Natural killer cell treated with Interleukin-12 subunit alpha and Interleukin-12 subunit beta and Interleukin-15 and Interleukin-18, amount 100 ng/mL, for 72 hours (primary cell): ENCODE measurements around the gene BICDL2. TPM values are rescaled to one million over a fixed set of nuclear protein-coding genes. Genes with fewer than 3 reads are reported as not detected.
"Not testable (repeated sequence)": the region's sequence is repeated elsewhere in the genome, so short reads cannot be mapped to it uniquely, and the experiment has no call there.

Experiments used
- ATAC-seq, 2 donors: fragments of 150-1000 bp; cut with Tn5 transposase in 1 of 2; sonication (Bioruptor Pico), chemical (Tn5 transposase) in 1 of 2; 2 replicates each; pipeline ENCODE4 v1.10.0; 2021
- DNase-seq: peaks from one replicate; pipeline ENCODE4 v3.0.0; 2022; ENCODE audit warnings: low spot score
- H3K27ac Mint-ChIP-seq, 2 donors: 1 replicate in 1 of 2; 2 replicates in 1 of 2; pipeline ENCODE4 v1.8.0; 2022; ENCODE audit warnings: mixed read lengths in 2 of 2, mild to moderate bottlenecking in 1 of 2, moderate library complexity in 1 of 2
- H3K27me3 Mint-ChIP-seq, 2 donors: 1 replicate in 1 of 2; 2 replicates in 1 of 2; pipeline ENCODE4 v1.8.0; 2022; ENCODE audit warnings: mixed read lengths in 2 of 2
- H3K36me3 Mint-ChIP-seq: one replicate; pipeline ENCODE4 v1.8.0; 2022; ENCODE audit warnings: mixed read lengths
- H3K4me1 Mint-ChIP-seq, 2 donors: 1 replicate in 1 of 2; 2 replicates in 1 of 2; pipeline ENCODE4 v1.8.0; 2022; ENCODE audit warnings: low read depth in 2 of 2, mixed read lengths in 2 of 2, mild to moderate bottlenecking in 1 of 2
- H3K4me3 Mint-ChIP-seq: one replicate; pipeline ENCODE4 v1.8.0; 2022; ENCODE audit warnings: mixed read lengths
- H3K9me3 Mint-ChIP-seq: 2 replicates; pipeline ENCODE4 v1.8.0; 2022; ENCODE audit warnings: mixed read lengths
- total RNA-seq, 2 donors: library from RNA; stranded (reverse); gene quantifications; one replicate each; pipeline ENCODE4 v1.2.3, GENCODE V29; 2022

BICDL2 gene, protein sequence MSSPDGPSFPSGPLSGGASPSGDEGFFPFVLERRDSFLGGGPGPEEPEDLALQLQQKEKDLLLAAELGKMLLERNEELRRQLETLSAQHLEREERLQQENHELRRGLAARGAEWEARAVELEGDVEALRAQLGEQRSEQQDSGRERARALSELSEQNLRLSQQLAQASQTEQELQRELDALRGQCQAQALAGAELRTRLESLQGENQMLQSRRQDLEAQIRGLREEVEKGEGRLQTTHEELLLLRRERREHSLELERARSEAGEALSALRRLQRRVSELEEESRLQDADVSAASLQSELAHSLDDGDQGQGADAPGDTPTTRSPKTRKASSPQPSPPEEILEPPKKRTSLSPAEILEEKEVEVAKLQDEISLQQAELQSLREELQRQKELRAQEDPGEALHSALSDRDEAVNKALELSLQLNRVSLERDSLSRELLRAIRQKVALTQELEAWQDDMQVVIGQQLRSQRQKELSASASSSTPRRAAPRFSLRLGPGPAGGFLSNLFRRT
- under 1 TPM; 0.50 to 0.67 TPM for total RNA-seq

DNA sequence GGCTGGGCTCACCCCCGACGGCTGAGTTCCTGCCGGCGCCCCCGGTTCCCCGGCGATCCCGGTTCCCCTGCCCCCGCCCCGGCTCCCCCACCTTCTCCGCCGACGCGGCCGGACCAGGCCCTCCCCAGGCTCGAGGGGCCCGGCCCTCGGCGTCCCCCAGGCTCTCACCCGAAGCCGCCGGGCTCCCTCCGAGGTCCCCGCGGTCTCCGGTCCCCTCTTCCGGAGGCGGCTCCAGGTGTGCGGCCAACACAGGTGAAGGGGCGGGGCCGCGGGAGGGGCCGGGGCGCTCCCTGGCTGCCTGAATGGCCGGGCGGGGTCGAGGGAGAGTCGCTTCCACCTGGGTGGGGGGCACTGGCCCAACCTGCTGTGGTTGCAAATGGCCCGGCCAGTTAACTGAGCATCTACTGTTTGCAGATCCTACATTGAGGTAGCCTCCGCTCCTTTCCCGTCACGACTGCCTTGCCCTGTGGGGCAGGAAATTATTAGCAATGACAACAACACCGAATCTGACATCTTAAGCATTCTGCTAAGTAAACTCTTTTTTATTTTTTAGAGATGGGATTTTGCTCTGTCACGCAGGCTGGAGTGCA is at the start of gene BICDL2:
Gene BICDL2, minus strand, starts transcription at position 219 of the 590 bp plus-strand sequence. CDS start 1,448 bp downstream, outside the sequence.
- DNase-seq (no peak), ATAC-seq (no peak)
- Mint-ChIP-seq H3K4me3 (peak within 1 kb of the TSS; percentile 27), H3K9me3 (no peaks in the 10 kb centered on the region), H3K36me3 (no peaks in the 10 kb centered on the region), H3K27me3 (peaks cover 42 to 50% of the 10 kb centered on the region in 2 donors), H3K4me1 (peaks cover 19 to 22% of the 10 kb centered on the region in 2 donors), H3K27ac (no peak within 1 kb of the TSS)

DNA sequence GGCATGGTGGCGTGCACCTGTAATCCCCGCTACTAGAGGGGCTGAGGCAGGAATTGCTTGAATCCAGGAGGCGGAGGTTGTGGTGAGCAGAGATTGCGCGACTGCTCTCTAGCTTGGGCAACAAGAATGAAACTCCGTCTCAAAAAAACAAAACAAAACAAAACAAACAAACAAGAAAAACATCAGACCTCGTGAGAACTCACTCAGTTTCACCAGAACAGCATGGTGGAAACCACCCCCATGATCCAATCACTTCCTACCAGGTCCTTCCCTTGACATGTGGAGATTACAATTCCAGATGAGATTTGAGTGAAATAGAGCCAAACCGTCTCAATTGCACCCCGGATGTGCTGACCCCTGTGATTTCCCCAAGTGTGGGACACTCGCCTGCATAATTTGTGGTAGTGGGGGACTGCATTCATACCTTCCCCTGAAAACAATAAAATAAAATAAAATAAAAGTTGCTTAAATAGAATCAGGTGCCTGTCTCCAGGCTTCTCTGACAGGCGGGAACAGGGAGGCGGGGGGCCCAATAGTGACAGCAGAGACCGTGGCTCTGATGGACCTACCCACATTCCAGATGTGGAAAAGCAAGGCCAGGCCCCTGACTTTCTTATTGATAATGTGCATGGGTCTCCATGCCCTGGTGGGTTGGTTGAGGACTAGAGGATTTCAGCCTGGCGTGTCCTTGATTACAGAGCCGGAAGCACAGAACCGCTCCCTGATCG is 49.3 kb upstream of the BICDL2 start:
- Mint-ChIP-seq H3K27me3 (no peaks in the 10 kb centered on the region), H3K4me3 (peak overlapping the region; percentile 74), H3K27ac (peak overlapping the region; percentile 77 to 94), H3K36me3 (peaks cover under 1% of the 10 kb centered on the region), H3K9me3 (no peaks in the 10 kb centered on the region), H3K4me1 (peaks cover 30 to 44% of the 10 kb centered on the region in 2 donors)
- DNase-seq (no peak), ATAC-seq (no peak)

DNA sequence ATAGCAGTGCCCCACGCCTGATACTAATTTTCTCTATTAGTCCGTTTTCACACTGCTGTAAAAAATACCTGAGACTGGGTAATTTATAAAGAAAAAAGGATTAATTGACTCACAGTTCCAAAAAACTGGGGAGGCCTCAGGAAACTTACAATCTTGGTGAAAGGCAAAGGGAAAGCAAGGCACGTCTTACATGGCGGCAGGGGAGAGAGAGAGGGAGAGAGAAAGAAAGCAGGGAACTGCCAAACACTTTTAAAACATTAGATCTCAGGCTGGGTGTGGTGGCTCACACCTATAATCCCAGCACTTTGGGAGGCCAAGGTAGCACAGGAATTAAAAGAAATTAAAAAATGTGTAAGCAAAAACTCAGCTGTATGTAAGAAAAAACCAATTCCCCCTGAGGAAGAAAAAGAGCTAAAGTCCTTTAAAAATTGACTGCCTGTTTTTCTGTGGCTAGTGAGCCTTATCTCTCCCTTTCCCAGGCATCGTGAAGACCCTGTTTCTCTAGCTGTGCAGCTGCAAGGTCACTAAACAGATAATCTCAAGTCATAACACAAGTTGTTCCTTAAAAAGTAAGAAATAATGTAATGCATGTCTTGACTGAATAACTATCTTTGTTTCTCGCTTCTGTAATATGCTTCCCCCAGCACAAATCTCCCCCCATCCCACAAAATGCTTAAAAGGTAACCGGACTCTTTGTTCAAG is 48.4 kb upstream of the BICDL2 start:
- peaks cover 5% of the 10 kb centered on the region for H3K36me3 Mint-ChIP-seq
- peak overlapping the region; percentile 77 to 94 for H3K27ac Mint-ChIP-seq
- ATAC-seq = no peak
- no peaks in the 10 kb centered on the region for H3K9me3 Mint-ChIP-seq
- DNase-seq = no peak
- no peaks in the 10 kb centered on the region for H3K27me3 Mint-ChIP-seq
- peak overlapping the region; percentile 47 for H3K4me3 Mint-ChIP-seq
- peaks cover 34 to 45% of the 10 kb centered on the region in 2 donors for H3K4me1 Mint-ChIP-seq

DNA sequence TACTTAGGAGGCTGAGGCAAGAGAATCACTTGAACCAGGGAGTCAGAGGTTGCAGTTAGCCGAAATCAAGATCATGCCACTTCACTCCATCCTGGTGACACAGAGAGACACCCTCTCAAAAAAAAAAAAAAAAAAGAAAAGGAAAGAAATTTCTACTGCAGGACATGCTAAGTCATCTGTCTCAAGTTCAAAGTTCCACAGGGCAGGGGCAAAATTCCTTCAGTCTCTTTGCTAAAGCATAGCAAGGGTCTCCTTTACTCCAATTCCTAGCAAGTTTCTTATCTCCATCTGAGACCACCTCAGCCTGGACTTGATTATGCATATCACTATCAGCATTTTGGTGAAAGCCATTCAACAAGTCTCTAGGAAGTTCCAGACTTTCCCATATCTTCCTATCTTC is 47.7 kb upstream of the BICDL2 start:
- Mint-ChIP-seq H3K9me3 (no peaks in the 10 kb centered on the region), H3K4me1 (peaks cover 40 to 51% of the 10 kb centered on the region in 2 donors), H3K36me3 (peaks cover 11% of the 10 kb centered on the region), H3K27me3 (no peaks in the 10 kb centered on the region), H3K4me3 (no peak overlapping the region), H3K27ac (peak overlapping the region; percentile 77 to 94)
- DNase-seq (no peak), ATAC-seq (no peak)

DNA sequence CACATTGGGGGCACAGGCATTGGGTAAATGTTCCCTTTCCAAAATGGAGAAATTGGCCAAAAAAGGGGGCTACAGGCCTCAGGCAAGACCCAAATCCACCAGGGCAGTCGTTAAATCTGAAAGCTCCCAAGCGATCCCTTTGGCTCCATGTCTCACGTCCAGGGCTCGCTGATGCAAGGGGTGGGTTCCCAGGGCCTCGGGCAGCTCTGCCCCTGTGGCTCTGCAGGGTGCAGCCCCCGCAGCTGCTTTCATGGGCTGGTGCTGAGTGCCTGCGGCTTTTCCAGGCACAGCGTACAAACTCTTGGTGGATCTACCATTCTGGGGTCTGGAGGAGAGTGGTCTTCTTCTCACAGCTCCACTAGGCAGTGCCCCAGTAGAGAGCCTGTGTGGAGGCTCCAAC is 46.7 kb upstream of the BICDL2 start:
- peaks cover 16% of the 10 kb centered on the region for H3K36me3 Mint-ChIP-seq
- H3K27ac Mint-ChIP-seq = peak overlapping the region; percentile 23 to 39
- ATAC-seq, H3K27me3 Mint-ChIP-seq, H3K9me3 Mint-ChIP-seq, DNase-seq, H3K4me3 Mint-ChIP-seq: not testable (repeated sequence)
- peaks cover 41 to 53% of the 10 kb centered on the region in 2 donors for H3K4me1 Mint-ChIP-seq

DNA sequence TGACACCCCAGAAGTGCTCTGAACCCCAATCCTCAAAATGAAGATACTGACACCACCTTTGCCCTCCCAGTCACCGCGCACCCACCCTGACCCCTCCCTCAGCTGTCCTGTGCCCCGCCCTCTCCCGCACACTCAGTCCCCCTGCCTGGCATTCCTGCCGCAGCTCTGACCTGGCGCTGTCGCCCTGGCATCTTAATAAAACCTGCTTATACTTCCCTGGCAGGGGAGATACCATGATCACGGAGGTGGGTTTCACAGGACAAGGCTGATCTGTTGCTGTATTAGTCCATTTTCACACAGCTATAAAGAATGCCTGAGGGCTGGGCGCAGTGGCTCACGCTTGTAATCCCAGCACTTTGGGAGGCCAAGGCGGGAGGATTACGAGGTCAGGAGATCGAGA is 45.2 kb upstream of the BICDL2 start:
- H3K9me3 Mint-ChIP-seq, H3K4me3 Mint-ChIP-seq, ATAC-seq, H3K27me3 Mint-ChIP-seq, DNase-seq: not testable (repeated sequence)
- peaks cover 25% of the 10 kb centered on the region for H3K36me3 Mint-ChIP-seq
- peak overlapping the region in 1 of 2 donors; percentile 39 for H3K27ac Mint-ChIP-seq
- peaks cover 46 to 56% of the 10 kb centered on the region in 2 donors for H3K4me1 Mint-ChIP-seq

DNA sequence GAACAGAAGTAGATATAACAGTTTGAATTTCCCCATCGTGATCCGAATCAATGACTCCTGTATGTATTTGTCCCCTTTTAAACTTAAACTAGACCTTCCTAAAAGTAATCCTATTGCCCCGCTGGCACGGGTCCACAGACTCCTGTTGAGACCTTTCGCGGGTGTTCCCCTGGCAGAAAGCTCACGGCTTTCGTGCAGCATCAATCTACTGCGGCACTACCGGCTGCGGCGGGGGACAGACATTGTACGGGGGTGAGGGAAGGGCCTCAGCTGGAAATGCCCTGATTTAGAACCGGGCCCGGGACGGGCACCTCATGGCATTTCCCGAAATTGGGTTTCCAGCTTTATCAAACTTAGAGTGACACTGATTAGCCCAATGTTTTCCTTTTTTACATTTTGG is 43.3 kb upstream of the BICDL2 start:
- Mint-ChIP-seq H3K4me3 (no peak overlapping the region), H3K27me3 (no peaks in the 10 kb centered on the region), H3K4me1 (peaks cover 55 to 59% of the 10 kb centered on the region in 2 donors), H3K9me3 (no peaks in the 10 kb centered on the region), H3K27ac (peak overlapping the region; percentile 58 to 87), H3K36me3 (peaks cover 25% of the 10 kb centered on the region)
- DNase-seq (no peak), ATAC-seq (no peak)

DNA sequence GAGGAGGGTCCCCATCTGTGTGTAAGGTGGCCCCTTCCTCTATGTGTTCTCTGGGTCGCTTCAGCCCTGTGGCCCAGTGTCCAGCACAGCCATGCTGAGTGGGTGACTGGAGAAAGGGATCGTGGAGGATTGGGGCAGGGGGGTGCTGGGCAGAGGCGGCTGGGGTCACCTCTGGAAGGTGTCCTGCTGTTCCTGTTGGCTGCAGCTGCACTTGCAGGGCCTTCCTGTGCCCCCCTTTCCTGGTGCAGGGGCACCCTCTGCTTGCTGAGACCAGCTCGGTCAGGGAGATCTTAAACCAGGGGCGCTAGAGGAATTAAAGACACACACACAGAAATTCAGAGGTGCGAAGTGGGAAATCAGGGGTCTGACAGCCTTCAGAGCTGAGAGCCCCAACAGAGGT is 39.8 kb upstream of the BICDL2 start:
- no peak for DNase-seq
- peaks cover 71 to 80% of the 10 kb centered on the region in 2 donors for H3K4me1 Mint-ChIP-seq
- peak overlapping the region; percentile 85 for H3K4me3 Mint-ChIP-seq
- H3K27ac Mint-ChIP-seq = peak overlapping the region; percentile 98 to 100
- peaks cover 25% of the 10 kb centered on the region for H3K36me3 Mint-ChIP-seq
- H3K27me3 Mint-ChIP-seq = no peaks in the 10 kb centered on the region
- no peak for ATAC-seq
- no peaks in the 10 kb centered on the region for H3K9me3 Mint-ChIP-seq

DNA sequence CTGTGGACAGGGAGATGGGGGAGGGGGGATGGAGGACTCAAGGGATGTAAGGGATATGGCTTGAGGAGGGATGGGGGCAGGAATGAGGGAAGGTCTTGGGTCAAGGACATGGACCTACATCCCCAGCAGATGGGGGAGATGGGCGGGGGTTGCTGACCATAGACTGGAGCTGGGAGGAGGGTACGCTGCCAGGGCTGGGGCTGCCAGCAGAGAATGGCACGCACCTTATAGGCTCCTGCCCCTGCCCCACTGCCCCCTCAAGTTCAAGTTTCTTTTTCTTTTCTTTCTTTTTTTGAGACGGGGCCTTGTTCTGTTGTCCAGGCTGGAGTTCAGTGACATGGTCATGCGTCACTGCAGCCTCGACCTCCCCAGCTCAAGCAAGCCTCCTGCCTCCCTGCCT is 39.2 kb upstream of the BICDL2 start:
- not testable (repeated sequence) for H3K27me3 Mint-ChIP-seq, DNase-seq, ATAC-seq, H3K9me3 Mint-ChIP-seq
- H3K4me1 Mint-ChIP-seq = peaks cover 76 to 85% of the 10 kb centered on the region in 2 donors
- peak overlapping the region; percentile 98 to 100 for H3K27ac Mint-ChIP-seq
- H3K36me3 Mint-ChIP-seq = peaks cover 23% of the 10 kb centered on the region
- peak overlapping the region; percentile 85 for H3K4me3 Mint-ChIP-seq

DNA sequence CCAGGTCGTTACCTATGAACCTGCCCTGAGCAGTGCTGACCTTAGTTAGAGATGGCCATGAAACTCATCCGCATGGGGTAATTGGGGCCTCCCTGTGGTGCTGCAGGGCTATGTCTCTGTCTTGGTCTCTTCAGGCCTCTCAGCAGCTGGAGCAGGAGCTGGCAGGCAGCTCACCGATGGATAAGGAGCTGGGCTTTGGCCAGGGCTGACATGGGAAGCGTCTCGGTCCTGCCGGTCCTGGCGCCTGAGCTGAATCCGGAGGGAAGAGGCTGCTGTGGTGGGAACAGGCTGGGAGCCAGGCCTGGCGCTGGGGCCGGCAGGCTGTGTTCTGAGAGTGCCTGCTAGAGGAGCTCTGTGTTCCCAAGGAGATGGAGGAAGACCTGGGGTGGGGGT is 38.8 kb upstream of the BICDL2 start:
- no peaks in the 10 kb centered on the region for H3K27me3 Mint-ChIP-seq
- DNase-seq (no peak), ATAC-seq (no peak)
- H3K27ac Mint-ChIP-seq = peak overlapping the region; percentile 98 to 100
- H3K4me1 Mint-ChIP-seq = peaks cover 78 to 86% of the 10 kb centered on the region in 2 donors
- H3K4me3 Mint-ChIP-seq = peak overlapping the region; percentile 85
- no peaks in the 10 kb centered on the region for H3K9me3 Mint-ChIP-seq
- H3K36me3 Mint-ChIP-seq = peaks cover 20% of the 10 kb centered on the region

DNA sequence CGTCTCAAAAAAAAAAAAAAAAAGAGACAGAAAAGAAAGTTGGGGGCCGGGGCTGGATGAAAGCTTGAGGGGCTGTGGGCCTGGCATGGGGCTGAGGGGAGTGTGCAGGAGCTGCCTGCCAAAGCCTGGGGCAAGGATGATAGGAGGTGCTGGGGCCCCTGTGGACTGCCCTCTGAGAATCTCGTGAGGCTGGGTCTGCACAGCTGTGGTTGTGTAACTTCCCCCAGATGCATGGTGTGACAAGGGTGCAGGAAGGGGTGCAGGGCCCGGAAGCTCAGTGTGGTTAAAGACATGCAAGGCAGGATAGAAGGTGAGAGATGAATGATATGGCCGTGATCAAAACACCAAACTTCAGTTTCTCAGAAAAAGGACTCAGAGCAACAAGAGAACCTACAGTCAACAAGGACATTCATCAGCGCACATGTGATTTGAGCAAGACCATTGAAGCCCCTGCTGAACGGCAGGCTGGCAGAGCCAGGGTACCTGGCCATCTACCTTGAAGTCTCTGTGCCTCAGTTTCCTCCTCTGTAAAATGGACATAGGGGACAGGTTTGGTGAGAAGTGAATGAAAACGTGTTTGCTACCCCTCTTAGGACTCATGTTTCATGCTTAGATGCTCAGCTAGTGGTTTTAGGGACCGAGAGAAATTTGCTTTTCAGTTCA is 38.2 kb upstream of the BICDL2 start:
- H3K4me3 Mint-ChIP-seq = peak overlapping the region; percentile 85
- no peaks in the 10 kb centered on the region for H3K27me3 Mint-ChIP-seq
- ATAC-seq (peak; percentile 85 to 88), DNase-seq (peak; percentile 95)
- no peaks in the 10 kb centered on the region for H3K9me3 Mint-ChIP-seq
- H3K27ac Mint-ChIP-seq = peak overlapping the region; percentile 98 to 100
- peaks cover 22% of the 10 kb centered on the region for H3K36me3 Mint-ChIP-seq
- peaks cover 80 to 91% of the 10 kb centered on the region in 2 donors for H3K4me1 Mint-ChIP-seq

DNA sequence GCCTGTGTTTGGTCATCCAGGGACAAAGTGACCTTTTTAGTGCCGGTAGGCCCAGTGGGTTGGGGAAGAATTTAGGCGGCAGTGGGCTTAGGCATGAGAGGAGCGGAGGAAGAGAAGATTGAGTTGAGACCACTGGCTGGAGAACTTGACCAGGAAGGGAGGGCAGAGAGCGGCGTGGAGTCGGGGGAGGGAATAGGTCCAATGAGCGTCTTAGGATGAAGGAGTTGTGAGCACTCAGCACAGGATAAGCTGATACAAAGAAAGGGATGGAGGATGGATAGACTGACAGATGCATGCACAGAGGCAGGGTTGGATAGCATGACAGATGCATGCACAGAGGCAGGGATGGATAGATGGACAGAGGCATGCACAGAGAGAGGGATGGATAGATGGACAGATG is 36.7 kb upstream of the BICDL2 start:
- ATAC-seq = no peak
- Mint-ChIP-seq H3K27me3 (no peaks in the 10 kb centered on the region), H3K9me3 (no peaks in the 10 kb centered on the region), H3K4me1 (peaks cover 81 to 89% of the 10 kb centered on the region in 2 donors), H3K27ac (peak overlapping the region; percentile 98 to 100), H3K36me3 (peaks cover 21% of the 10 kb centered on the region), H3K4me3 (peak overlapping the region; percentile 85)
- no peak for DNase-seq
